KMS-11 (cell line): Measurements from ENCODE around the gene SLC7A4.
"Not testable (repeated sequence)": the region's sequence is repeated elsewhere in the genome, so short reads cannot be mapped to it uniquely, and the experiment has no call there.

Experiments used
- H2AFZ ChIP-seq: fragments of 200-600 bp; sonication (generic); 2 replicates; pipeline ENCODE4 v1.6.1; 2016; ENCODE audit warnings: antibody characterized with exemption, mixed run types, low read depth
- H3K27ac ChIP-seq: fragments of 200-600 bp; sonication (generic); 2 replicates; pipeline ENCODE4 v1.6.1; 2016; ENCODE audit warnings: mild to moderate bottlenecking, mixed run types
- H3K27me3 ChIP-seq: fragments of 200-600 bp; sonication (generic); 2 replicates; pipeline ENCODE4 v1.6.1; 2017; ENCODE audit warnings: mild to moderate bottlenecking, low read depth, mixed run types, moderate library complexity; ENCODE audit not compliant: insufficient read depth
- H3K36me3 ChIP-seq: fragments of 200-600 bp; sonication (generic); 2 replicates; pipeline ENCODE4 v1.6.1; 2017; ENCODE audit warnings: mild to moderate bottlenecking, mixed run types; ENCODE audit not compliant: insufficient read depth
- H3K4me1 ChIP-seq: fragments of 200-600 bp; sonication (generic); 2 replicates; pipeline ENCODE4 v1.6.1; 2016; ENCODE audit warnings: mild to moderate bottlenecking, low read depth, mixed run types; ENCODE audit not compliant: poor library complexity, severe bottlenecking
- H3K4me2 ChIP-seq: fragments of 200-600 bp; sonication (generic); 2 replicates; pipeline ENCODE4 v1.7.0; 2016; ENCODE audit warnings: mild to moderate bottlenecking, mixed run types
- H3K4me3 ChIP-seq: fragments of 200-600 bp; sonication (generic); IDR thresholded peaks from 2 replicates; pipeline ENCODE4 v1.6.1; 2017; ENCODE audit warnings: low read depth, low read length, mixed read lengths; ENCODE audit not compliant: insufficient read depth
- H3K79me2 ChIP-seq: fragments of 200-600 bp; sonication (generic); 2 replicates; pipeline ENCODE4 v1.6.1; 2016; ENCODE audit warnings: low read depth, mixed run types; ENCODE audit not compliant: insufficient read depth
- H3K9ac ChIP-seq: fragments of 200-600 bp; sonication (generic); 2 replicates; pipeline ENCODE4 v1.6.1; 2016; ENCODE audit warnings: mild to moderate bottlenecking, mixed run types
- H4K20me1 ChIP-seq: fragments of 200-600 bp; sonication (generic); 2 replicates; pipeline ENCODE4 v1.6.1; 2016; ENCODE audit warnings: mild to moderate bottlenecking, mixed run types; ENCODE audit not compliant: insufficient read depth
- CTCF ChIP-seq: fragments of 200-600 bp; sonication (generic); conservative IDR thresholded peaks from 2 replicates; pipeline ENCODE4 v1.6.1; 2017; ENCODE audit warnings: low read depth, mild to moderate bottlenecking, antibody characterized with exemption, low read length, moderate library complexity, mixed read lengths

The SLC7A4 gene

GRCh38 chr22:21068681-21069276, 36.4 kb upstream of the SLC7A4 start:
- Histone ChIP-seq H3K4me3 (no peak overlapping the region), H2AFZ (no peak overlapping the region), H4K20me1 (no peaks in the 10 kb centered on the region), H3K4me2 (no peak overlapping the region), H3K4me1 (no peaks in the 10 kb centered on the region), H3K79me2 (no peaks in the 10 kb centered on the region), H3K27ac (no peak overlapping the region), H3K36me3 (no peaks in the 10 kb centered on the region), H3K27me3 (no peaks in the 10 kb centered on the region), H3K9ac (no peak overlapping the region)
- no peak for TF ChIP-seq CTCF

GRCh38 chr22:21067901-21068680, 35.7 kb upstream of the SLC7A4 start:
- Histone ChIP-seq H3K9ac (no peak overlapping the region), H3K36me3 (no peaks in the 10 kb centered on the region), H3K79me2 (no peaks in the 10 kb centered on the region), H3K27me3 (no peaks in the 10 kb centered on the region), H4K20me1 (no peaks in the 10 kb centered on the region), H3K4me2 (no peak overlapping the region), H2AFZ (no peak overlapping the region), H3K4me1 (no peaks in the 10 kb centered on the region), H3K4me3 (no peak overlapping the region), H3K27ac (no peak overlapping the region)
- no peak for TF ChIP-seq CTCF

DNA sequence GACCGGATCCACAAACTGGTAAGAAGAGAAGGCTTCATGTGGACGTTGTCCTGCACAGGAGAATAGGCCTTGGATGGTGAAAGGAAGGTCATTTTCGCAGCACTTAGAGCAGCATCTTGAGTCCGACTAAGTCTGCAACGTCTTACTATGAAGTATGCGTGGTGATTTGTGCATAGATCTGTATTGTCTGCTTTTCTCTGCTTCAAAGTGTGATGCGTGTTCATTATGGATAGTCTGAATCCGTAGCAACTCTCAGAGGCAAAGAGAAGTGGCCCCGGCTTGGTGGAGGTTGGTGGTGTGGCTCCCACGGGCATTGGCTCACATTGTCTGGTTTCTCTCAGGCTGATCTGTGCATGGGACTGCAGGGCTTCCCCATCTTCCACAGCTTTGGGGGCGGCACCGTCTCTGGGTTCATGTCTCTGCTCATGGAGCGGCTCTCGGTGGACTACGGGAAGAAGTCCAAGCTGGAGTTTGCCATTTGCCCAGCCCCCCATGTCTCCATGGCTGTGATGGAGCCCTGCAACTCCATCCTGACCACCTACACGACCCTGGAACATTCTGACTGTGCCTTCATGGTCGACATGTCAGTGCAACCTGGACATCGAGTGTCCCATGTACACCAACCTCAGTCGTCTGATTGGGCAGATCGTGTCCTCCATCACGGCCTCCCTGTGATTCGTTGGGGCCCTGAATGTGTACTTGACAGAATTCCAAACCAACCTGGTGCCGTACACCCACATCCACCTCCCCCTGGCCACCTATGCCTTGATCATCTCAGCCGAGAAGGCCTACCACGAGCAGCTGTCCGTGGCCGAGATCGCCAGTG, 34.9 kb upstream of the SLC7A4 start:
- no peak overlapping the region for H3K27ac ChIP-seq
- no peaks in the 10 kb centered on the region for H3K27me3 ChIP-seq
- H3K36me3 ChIP-seq: no peaks in the 10 kb centered on the region
- H3K79me2 ChIP-seq: no peaks in the 10 kb centered on the region
- no peak for TF ChIP-seq CTCF
- no peak overlapping the region for H2AFZ ChIP-seq
- no peak overlapping the region for H3K9ac ChIP-seq
- H3K4me1 ChIP-seq: no peaks in the 10 kb centered on the region
- H4K20me1 ChIP-seq: no peaks in the 10 kb centered on the region
- no peak overlapping the region for H3K4me2 ChIP-seq
- H3K4me3 ChIP-seq: no peak overlapping the region

- Histone ChIP-seq H3K9ac (no peak overlapping the region), H3K79me2 (no peaks in the 10 kb centered on the region), H3K4me1 (no peaks in the 10 kb centered on the region), H3K36me3 (no peaks in the 10 kb centered on the region), H4K20me1 (no peaks in the 10 kb centered on the region), H3K4me3 (no peak overlapping the region), H2AFZ (no peak overlapping the region), H3K27me3 (no peaks in the 10 kb centered on the region), H3K27ac (no peak overlapping the region), H3K4me2 (no peak overlapping the region)
- TF ChIP-seq CTCF: no peak
Observed at GRCh38 chr22:21064917-21065864, 32.8 kb upstream of the SLC7A4 start.

DNA sequence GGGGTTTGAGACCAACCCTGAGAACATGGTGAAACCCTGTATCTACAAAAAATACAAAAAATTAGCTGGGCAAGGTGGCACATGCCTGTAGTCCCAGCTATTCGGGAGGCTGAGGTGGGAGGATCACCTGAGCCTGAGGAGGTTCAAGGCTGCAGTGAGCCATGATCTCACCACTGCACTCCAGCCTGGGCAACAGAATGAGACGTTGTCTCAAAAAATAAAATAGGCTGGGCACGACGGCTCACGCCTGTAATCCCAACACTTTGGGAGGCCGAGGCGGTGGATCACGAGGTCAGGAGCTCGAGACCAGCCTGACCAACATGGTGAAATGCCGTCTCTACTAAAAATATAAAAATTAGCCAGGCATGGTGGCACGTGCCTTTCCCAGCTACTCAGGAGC, 32.1 kb upstream of the SLC7A4 start:
- not testable (repeated sequence) for H3K4me2 ChIP-seq, H3K4me1 ChIP-seq, H3K9ac ChIP-seq, H3K27ac ChIP-seq, H3K4me3 ChIP-seq, H3K36me3 ChIP-seq, H2AFZ ChIP-seq, H4K20me1 ChIP-seq, H3K27me3 ChIP-seq, H3K79me2 ChIP-seq
